ENCODE measurements around the gene RAD18. TPM values are rescaled to one million over a fixed set of nuclear protein-coding genes. Genes with fewer than 3 reads are reported as not detected.

Gene RAD18
- total and polyA plus RNA-seq, 10 donors, result 1.6 to 20.7 (median 12.4) TPM

DNA sequence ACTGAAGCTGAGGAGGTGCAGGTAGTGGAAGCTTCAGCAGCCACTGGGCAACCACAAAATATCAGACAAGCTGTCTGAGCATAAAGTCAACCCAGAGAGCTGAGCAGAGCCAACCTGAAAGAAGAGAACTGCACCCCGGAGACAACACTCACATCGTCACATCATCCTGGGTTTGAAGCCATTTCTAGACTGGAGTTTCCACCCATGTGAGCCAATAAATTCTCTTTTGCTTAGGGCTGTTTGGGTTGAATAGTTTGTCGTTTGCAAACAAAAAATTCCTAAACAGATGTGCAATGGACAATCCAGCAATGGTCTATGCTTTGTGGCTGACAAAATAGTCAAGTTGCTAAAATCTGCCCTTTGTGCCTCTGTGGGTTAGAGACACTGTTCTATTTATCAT lies 15.3 kb upstream of the RAD18 start:
- intact Hi-C loops (cut with DNase I; ENCODE audit: low total_unique reads), result no loop called here

DNA sequence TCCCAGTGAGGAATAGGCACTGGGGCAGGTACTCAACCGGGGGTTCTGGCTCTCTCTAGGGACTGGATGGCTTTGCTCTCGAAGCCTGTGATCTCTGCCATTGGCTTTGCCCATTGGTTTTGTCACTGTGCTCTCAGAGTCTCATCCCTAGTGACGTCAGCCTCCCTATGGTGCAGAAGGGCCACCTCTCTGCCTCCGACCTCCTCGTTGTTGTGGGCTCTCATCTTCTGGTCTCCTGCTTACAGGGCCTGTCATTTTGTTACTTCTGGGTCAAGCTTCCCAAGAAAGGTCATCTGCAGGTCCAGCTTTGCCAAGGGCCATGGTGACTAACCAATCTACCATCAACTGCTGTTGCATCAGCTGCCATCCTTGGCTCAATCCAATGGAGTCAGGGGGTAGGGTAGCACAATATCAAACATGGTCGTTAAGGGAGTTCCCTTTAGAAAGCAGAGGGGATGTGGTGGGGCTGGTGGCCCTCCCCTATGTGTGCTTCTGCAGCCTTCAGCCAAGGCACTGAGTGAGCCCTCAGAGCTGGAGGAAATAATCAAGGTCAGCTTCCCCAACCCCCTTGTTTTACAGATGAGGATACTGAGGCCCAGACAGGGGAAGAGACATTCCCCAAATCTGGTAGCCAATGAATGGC lies 13.4 kb upstream of the RAD18 start:
- no peak overlapping the region for H3K27ac ChIP-seq
- DNase-seq, result no peak
- H3K27me3 ChIP-seq (replicated peaks in 1 of 7), result peaks cover 0 to 47% (median 0%) of the 10 kb centered on the region in 7 donors
- peaks cover 0 to 17% (median 9%) of the 10 kb centered on the region in 8 donors for H3K9me3 ChIP-seq
- no peaks in the 10 kb centered on the region for H3K36me3 ChIP-seq
- H3K4me3 ChIP-seq, result no peak overlapping the region
- WGBS, 5 donors, result 72 to 82% (median 80%) methylated on average over 6 of the region's 6 CpGs
- intact Hi-C loops (cut with DNase I; ENCODE audit: low total_unique reads), result no loop called here
- TF ChIP-seq, protein P1, sequence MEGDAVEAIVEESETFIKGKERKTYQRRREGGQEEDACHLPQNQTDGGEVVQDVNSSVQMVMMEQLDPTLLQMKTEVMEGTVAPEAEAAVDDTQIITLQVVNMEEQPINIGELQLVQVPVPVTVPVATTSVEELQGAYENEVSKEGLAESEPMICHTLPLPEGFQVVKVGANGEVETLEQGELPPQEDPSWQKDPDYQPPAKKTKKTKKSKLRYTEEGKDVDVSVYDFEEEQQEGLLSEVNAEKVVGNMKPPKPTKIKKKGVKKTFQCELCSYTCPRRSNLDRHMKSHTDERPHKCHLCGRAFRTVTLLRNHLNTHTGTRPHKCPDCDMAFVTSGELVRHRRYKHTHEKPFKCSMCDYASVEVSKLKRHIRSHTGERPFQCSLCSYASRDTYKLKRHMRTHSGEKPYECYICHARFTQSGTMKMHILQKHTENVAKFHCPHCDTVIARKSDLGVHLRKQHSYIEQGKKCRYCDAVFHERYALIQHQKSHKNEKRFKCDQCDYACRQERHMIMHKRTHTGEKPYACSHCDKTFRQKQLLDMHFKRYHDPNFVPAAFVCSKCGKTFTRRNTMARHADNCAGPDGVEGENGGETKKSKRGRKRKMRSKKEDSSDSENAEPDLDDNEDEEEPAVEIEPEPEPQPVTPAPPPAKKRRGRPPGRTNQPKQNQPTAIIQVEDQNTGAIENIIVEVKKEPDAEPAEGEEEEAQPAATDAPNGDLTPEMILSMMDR (IDR thresholded peaks at IDR 0.05 in 8 of 11, conservative IDR thresholded peaks at IDR 0.05 in 3 of 11), result no peak
- TF ChIP-seq POLR2AphosphoS5 (IDR thresholded peaks at IDR 0.05) (no peak), POLR2A (IDR thresholded peaks at IDR 0.05) (no peak)
- peaks cover 0 to 6% (median 0%) of the 10 kb centered on the region in 6 donors for H3K4me1 ChIP-seq

More for the DNA sequence above, 15.3 kb upstream of the RAD18 start:
- WGBS, 5 donors, result 49 to 87% (median 78%) methylated on average over 3 of the region's 3 CpGs
- Histone ChIP-seq H3K36me3 (no peaks in the 10 kb centered on the region), H3K4me1 (peaks cover 0 to 7% (median 0%) of the 10 kb centered on the region in 6 donors), H3K9me3 (peaks cover 0 to 17% (median 9%) of the 10 kb centered on the region in 8 donors), H3K27me3 (replicated peaks in 1 of 7) (peaks cover 0 to 47% (median 0%) of the 10 kb centered on the region in 7 donors), H3K4me3 (no peak overlapping the region), H3K27ac (no peak overlapping the region)
- TF ChIP-seq POLR2A (IDR thresholded peaks at IDR 0.05), result no peak
- TF ChIP-seq, protein P1 (IDR thresholded peaks at IDR 0.05 in 8 of 11, conservative IDR thresholded peaks at IDR 0.05 in 3 of 11), result no peak
- TF ChIP-seq POLR2AphosphoS5 (IDR thresholded peaks at IDR 0.05), result no peak
- DNase-seq, result no peak

DNA sequence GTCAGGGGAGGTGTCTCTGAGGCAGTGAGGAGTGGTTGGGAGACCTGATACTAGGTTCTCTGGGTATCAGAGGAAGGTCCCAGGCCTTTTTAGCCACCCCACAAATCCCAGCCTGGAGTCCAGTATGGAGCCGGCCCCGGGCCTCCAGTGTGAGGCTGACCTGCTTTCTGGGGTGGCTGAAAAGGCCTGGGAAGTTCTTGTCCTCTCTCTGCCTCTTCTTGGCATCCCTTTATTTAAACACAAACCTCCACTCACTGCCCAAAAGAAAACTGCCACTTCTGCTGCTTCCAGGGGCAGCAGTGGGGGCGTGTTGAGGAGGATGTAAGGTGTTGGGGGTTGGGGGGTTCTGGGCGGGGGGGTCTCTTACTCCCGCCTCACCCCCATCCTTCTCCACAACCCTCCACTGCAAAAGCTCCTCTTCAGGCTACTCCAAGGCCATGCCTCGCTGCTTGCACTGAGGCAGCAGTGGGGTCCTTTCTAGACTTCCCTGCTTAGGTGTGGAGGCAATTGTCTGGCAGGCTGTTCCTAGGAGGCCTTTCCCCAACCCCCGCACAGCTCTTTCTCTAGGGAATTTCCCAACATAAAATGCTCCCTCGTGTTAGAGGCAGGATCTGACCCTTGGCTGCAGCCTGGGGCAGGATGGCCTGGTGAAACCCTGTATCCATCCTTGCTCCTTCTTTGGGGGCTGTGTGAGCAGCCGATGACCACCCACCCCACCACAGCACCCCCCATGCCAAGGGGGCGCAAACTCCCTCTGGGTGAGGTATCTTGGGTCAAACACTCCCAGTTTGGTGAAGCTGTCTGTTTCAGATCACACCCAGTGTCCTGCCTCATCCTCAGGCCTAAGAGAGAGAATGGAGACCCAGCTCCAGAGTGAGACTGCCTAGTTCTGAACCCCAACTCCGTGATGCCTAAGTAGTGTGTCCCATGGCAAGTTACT lies 12.1 kb upstream of the RAD18 start:
- no peak for TF ChIP-seq POLR2A (IDR thresholded peaks at IDR 0.05)
- TF ChIP-seq, protein P1 (IDR thresholded peaks at IDR 0.05 in 8 of 11, conservative IDR thresholded peaks at IDR 0.05 in 3 of 11), result no peak
- no peak for TF ChIP-seq POLR2AphosphoS5 (IDR thresholded peaks at IDR 0.05)
- no peak overlapping the region for H3K27ac ChIP-seq
- peaks cover 0 to 17% (median 9%) of the 10 kb centered on the region in 8 donors for H3K9me3 ChIP-seq
- DNase-seq, result no peak
- intact Hi-C loops (cut with DNase I; ENCODE audit: low total_unique reads), result no loop called here
- no peaks in the 10 kb centered on the region for H3K36me3 ChIP-seq
- peaks cover 0 to 6% (median 0%) of the 10 kb centered on the region in 6 donors for H3K4me1 ChIP-seq
- H3K27me3 ChIP-seq (replicated peaks in 1 of 7), result peaks cover 0 to 39% (median 0%) of the 10 kb centered on the region in 7 donors
- H3K4me3 ChIP-seq, result no peak overlapping the region
- 75 to 82% (median 80%) methylated on average over 11 of the region's 11 CpGs for WGBS, 5 donors

Data from spleen (tissue), 11 donors.